HG03175 (cell line): ENCODE measurements around the gene GTF2IRD1.
A peak's percentile ranks its signal among the peaks of the same experiment; 100 is the strongest.
"Not testable (repeated sequence)": the region's sequence is repeated elsewhere in the genome, so short reads cannot be mapped to it uniquely, and the experiment has no call there.

Experiments used
- ATAC-seq: cut with Tn5 transposase; IDR thresholded peaks from one replicate; pipeline ENCODE4 v1.9.1; 2021; ENCODE audit warnings: mild to moderate bottlenecking, moderate library complexity; ENCODE audit not compliant: unreplicated experiment

Gene GTF2IRD1

GRCh38 chr7:74453322-74454011 is at the start of gene GTF2IRD1:
GTF2IRD1 (plus strand) TSS chr7:74453906; CDS start chr7:74508081, 54,175 bp downstream.
- ATAC-seq, result no peak

DNA sequence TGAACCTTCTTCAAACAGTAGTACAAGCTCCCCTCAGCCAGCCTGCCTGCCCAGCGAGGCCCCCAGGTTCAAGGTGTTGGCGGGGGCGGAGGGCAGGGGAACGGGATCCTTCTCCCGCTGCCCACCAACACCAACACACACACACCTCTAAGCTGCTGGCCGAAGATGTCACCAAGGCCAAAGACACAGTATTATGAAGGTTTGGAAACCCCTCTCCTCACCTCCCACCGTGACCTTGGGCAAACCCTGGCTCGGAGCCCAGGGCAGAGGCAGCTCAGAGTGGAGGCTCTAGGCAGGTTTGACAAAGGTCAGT is 49.4 kb upstream of the GTF2IRD1 start:
- no peak for ATAC-seq

DNA sequence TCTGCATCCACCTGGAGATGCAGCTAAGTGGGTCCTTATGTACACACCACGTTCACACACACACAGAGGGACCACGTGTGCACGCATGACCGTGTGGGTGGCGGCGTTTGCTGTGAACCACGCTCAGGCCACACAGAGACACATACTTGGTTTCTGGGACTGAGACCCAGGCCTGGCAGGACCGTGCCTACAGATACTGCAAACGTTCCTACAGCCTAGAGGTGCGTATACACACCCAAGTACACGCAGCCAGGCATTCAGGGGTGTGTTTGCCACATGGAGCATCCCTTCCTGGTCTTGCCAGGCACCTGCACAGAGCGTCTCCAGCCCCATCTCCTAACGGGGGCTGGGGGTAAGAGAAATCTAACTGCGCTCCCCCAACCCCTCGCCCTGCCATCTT is 49.0 kb upstream of the GTF2IRD1 start:
- ATAC-seq, result no peak

- ATAC-seq, result no peak
These were observed 48.4 kb upstream of the GTF2IRD1 start for GRCh38 chr7:74405191-74405898.

- ATAC-seq, result no peak
These were observed 47.7 kb upstream of the GTF2IRD1 start for GRCh38 chr7:74405899-74406512.

DNA sequence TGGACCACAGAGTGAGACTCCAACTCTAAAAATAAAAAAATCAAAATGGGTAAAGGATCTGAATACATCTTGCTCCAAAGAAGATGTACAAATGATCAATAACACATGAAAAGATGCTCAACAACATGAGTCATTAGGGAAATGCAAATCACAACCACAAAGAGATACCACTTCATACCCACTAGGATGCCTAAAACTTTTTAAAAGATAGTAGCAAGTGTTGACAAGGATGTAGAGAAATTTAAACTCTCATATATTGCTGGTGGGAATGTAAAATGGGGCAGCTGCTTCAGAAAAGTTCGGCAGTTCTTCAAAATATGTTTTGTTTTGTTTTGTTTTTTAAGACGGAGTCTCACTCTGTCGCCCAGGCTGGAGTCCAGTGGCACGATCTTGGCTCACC is 45.7 kb upstream of the GTF2IRD1 start:
- no peak for ATAC-seq

DNA sequence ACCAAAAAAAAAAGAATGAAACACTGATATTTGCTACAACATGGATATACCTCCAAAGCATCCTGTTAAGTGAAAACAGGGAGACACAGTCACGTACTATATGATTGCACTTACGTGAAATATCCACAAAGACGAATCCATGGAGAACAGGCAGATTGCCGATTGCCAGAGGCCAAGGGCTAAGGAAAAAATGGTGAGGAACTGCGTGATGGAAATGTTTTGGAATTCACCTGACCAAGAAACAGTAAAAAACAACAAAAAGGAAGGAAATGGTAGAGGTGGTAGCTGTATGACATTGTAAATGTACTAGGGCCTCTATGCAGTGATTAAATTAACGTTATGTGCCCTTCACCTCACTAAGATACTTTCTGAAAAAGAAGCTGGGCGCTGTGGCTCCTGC is 44.1 kb upstream of the GTF2IRD1 start:
- ATAC-seq, result no peak

- no peak for ATAC-seq
These were observed 42.9 kb upstream of the GTF2IRD1 start for GRCh38 chr7:74410772-74411171.

GRCh38 chr7:74411571-74411970 is 42.1 kb upstream of the GTF2IRD1 start:
- not testable (repeated sequence) for ATAC-seq

- no peak for ATAC-seq
These were observed 41.6 kb upstream of the GTF2IRD1 start for GRCh38 chr7:74412056-74412455.

GRCh38 chr7:74412603-74413002 is 41.1 kb upstream of the GTF2IRD1 start:
- no peak for ATAC-seq

GRCh38 chr7:74414595-74415333 is 38.9 kb upstream of the GTF2IRD1 start:
- not testable (repeated sequence) for ATAC-seq

GRCh38 chr7:74417419-74417971 is 36.2 kb upstream of the GTF2IRD1 start:
- peak; percentile 50 for ATAC-seq

GRCh38 chr7:74418076-74418475 is 35.6 kb upstream of the GTF2IRD1 start:
- ATAC-seq, result no peak

DNA sequence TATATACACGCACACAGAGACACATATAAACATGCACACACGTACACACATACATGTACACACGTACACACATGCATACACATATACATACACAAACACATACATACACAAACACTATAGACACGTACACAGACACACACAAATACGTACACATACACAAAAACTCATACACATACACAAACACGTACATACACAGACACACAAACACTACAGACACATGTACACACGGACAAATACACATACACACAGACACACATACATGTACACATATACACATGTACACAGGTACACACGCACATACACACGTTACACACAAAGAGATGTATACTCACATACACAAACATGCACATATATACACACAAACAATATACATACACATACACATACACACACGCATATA is 35.2 kb upstream of the GTF2IRD1 start:
- ATAC-seq, result no peak

- not testable (repeated sequence) for ATAC-seq
These were observed 34.5 kb upstream of the GTF2IRD1 start for GRCh38 chr7:74419232-74419631.

DNA sequence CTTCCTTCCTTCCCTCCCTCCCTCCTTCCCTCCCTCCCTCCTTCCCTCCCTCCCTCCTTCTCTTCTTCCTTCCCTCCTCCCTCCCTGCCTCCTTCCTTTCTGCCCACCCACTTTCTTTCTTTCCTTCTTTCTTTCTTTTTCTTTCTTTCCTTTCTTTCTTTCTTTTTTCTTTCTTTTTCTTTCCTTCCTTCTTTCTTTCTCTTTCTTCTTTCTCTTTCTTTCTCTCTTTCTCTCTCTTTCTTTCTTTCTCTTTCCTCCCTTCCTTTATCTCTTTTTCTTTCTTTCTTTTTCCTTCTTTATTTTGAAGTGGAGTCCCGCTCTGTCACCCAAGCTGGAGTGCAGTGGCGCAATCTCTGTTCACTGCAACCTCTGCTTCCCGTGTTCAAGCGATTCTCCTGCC is 33.7 kb upstream of the GTF2IRD1 start:
- no peak for ATAC-seq

- no peak for ATAC-seq
These were observed 29.3 kb upstream of the GTF2IRD1 start for GRCh38 chr7:74424291-74424880.

- no peak for ATAC-seq
These were observed 25.7 kb upstream of the GTF2IRD1 start for GRCh38 chr7:74428023-74428422.

GRCh38 chr7:74429153-74429747 is 24.5 kb upstream of the GTF2IRD1 start:
- no peak for ATAC-seq
